GM12873 (cell line): ENCODE measurements around the gene USHBP1.

Experiments
- CTCF ChIP-seq: IDR thresholded peaks from 2 replicates; pipeline ENCODE4 v1.5.1; 2012; ENCODE audit warnings: low read depth, mild to moderate bottlenecking, moderate library complexity, low read length, control low read depth; ENCODE audit not compliant: insufficient read depth; ENCODE audit errors: missing control alignments

USHBP1 gene

GRCh38 chr19:17244618-17245534 lies 19.7 kb downstream of the USHBP1 start:
- no peak for TF ChIP-seq CTCF

GRCh38 chr19:17243830-17244617 lies 20.5 kb downstream of the USHBP1 start:
- TF ChIP-seq CTCF, result no peak

- no peak for TF ChIP-seq CTCF
These were observed 21.2 kb downstream of the USHBP1 start for GRCh38 chr19:17243211-17243829.

GRCh38 chr19:17242431-17243208 lies 21.9 kb downstream of the USHBP1 start:
- no peak for TF ChIP-seq CTCF

- no peak for TF ChIP-seq CTCF
These were observed 23.6 kb downstream of the USHBP1 start for GRCh38 chr19:17240826-17241399.

GRCh38 chr19:17240062-17240752 lies 24.3 kb downstream of the USHBP1 start:
- no peak for TF ChIP-seq CTCF
